GM21515 (cell line): ENCODE results near the gene SLC9A3.
"Not testable (repeated sequence)": the region's sequence is repeated elsewhere in the genome, so short reads cannot be mapped to it uniquely, and the experiment has no call there.

Experiments used
- ATAC-seq: cut with Tn5 transposase; IDR thresholded peaks from one replicate; pipeline ENCODE4 v1.9.1; 2021; ENCODE audit not compliant: unreplicated experiment

SLC9A3 gene

GRCh38 chr5:511476-511875, 12.8 kb downstream of the SLC9A3 start:
- no peak for ATAC-seq

GRCh38 chr5:510521-510920, 13.7 kb downstream of the SLC9A3 start:
- ATAC-seq: no peak

GRCh38 chr5:509611-510185, 14.6 kb downstream of the SLC9A3 start:
- no peak for ATAC-seq

GRCh38 chr5:507986-508575, 16.2 kb downstream of the SLC9A3 start:
- ATAC-seq: not testable (repeated sequence)

GRCh38 chr5:505951-506525, 18.2 kb downstream of the SLC9A3 start:
- no peak for ATAC-seq

GRCh38 chr5:504326-505154, 19.7 kb downstream of the SLC9A3 start:
- no peak for ATAC-seq

GRCh38 chr5:502325-503079, 21.7 kb downstream of the SLC9A3 start:
- no peak for ATAC-seq

- no peak for ATAC-seq
Observed at GRCh38 chr5:501831-502184, 22.4 kb downstream of the SLC9A3 start.

GRCh38 chr5:501105-501830, 23.0 kb downstream of the SLC9A3 start:
- ATAC-seq: no peak

GRCh38 chr5:500491-500890, 23.8 kb downstream of the SLC9A3 start:
- ATAC-seq: no peak

- ATAC-seq: no peak
Observed at GRCh38 chr5:499233-500209, 24.7 kb downstream of the SLC9A3 start.

GRCh38 chr5:497871-498509, 26.3 kb downstream of the SLC9A3 start:
- no peak for ATAC-seq

GRCh38 chr5:497090-497700, 27.1 kb downstream of the SLC9A3 start:
- no peak for ATAC-seq

- no peak for ATAC-seq
Observed at GRCh38 chr5:496028-496427, 28.2 kb downstream of the SLC9A3 start.

GRCh38 chr5:494667-495255, 29.5 kb downstream of the SLC9A3 start:
- ATAC-seq: no peak

GRCh38 chr5:493758-494157, 30.5 kb downstream of the SLC9A3 start:
- no peak for ATAC-seq

GRCh38 chr5:493119-493701, 31.0 kb downstream of the SLC9A3 start:
- no peak for ATAC-seq
